Activated CD4-positive, alpha-beta T cell treated with anti-CD3 and anti-CD28 coated beads, Interleukin-2, Interleukin-4, amounts not matched to agents 100 ng/mL and 50 ng/mL, durations not matched to agents 16 hours and 8 hours (primary cell): Measurements from ENCODE around the gene ZFR2.
"Not testable (repeated sequence)": the region's sequence is repeated elsewhere in the genome, so short reads cannot be mapped to it uniquely, and the experiment has no call there.

Experiments used
- DNase-seq: peaks from one replicate; pipeline ENCODE4 v3.0.0-alpha.2; 2020; ENCODE audit warnings: low spot score

ZFR2 gene

DNA sequence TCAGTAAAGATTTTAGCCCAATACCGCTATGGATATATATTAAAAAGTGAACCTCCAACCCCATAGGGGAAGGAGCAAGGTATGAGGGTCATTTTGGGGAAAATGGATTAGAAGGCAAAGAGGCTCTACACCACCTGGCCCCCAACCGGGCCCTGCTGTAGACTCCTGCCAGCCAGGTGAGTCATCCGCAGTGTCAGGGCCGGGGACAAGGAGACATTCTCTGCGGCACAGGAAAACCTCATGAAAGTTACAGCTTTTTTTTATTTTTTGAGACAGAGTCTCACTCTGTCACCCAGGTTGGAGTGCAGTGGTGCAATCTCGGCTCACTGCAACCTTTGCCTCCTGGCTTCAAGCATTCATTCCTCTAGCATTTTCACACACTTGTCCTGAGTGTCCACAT is 32.0 kb downstream of the ZFR2 start:
- DNase-seq = no peak

DNA sequence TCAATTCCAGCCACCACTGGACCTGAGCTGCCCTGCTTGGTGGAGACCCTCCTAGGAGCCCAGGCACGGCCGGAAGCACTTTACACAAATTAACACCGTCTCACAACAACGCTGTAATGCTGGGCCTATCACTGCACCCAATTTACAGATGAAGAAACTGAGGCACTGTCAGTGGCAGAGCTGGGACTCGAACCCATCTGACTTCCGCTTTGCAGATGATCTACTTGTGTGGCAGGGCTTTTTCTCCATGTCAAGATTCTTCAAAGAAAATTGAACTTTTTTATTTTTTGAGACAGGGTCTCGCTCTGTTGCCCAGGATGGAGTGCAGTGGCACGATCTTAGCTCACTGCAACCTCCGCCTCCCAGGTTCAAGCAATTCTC is 33.8 kb downstream of the ZFR2 start:
- DNase-seq = no peak

DNA sequence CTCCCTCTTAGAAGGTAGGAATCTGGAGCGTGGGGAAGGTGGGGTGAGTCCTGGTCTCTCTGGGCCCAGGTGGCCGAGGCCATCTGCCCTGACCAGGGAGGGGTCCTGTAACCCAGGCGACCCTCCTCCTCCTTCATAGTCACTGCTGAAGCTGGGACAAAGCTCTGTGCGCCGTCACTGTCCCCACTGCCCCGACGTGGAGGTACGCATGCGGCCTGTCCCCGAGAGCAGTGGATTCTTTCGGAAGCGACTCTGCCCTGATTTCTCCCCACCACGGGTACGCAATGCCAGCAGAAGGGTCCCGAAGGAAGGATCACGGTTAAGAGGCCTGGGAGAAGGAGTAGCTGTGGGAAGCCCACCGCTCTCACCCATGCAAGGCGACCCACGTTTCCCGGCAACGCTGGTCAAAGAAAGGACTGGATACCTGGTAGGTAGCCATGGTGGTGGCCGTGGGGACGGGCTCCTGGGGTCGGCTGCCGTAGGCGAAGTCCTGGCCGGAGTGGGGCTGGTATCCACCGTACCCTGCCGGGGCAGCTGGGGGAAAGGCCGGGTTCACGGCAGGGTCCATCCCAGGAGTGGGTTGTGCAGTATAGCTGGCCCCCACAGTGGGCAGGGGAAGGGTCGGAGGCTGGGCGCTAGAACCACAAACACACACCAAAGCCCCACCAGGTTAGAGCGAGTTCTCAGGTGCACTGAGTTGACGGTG is 34.3 kb downstream of the ZFR2 start:
- DNase-seq = no peak

DNA sequence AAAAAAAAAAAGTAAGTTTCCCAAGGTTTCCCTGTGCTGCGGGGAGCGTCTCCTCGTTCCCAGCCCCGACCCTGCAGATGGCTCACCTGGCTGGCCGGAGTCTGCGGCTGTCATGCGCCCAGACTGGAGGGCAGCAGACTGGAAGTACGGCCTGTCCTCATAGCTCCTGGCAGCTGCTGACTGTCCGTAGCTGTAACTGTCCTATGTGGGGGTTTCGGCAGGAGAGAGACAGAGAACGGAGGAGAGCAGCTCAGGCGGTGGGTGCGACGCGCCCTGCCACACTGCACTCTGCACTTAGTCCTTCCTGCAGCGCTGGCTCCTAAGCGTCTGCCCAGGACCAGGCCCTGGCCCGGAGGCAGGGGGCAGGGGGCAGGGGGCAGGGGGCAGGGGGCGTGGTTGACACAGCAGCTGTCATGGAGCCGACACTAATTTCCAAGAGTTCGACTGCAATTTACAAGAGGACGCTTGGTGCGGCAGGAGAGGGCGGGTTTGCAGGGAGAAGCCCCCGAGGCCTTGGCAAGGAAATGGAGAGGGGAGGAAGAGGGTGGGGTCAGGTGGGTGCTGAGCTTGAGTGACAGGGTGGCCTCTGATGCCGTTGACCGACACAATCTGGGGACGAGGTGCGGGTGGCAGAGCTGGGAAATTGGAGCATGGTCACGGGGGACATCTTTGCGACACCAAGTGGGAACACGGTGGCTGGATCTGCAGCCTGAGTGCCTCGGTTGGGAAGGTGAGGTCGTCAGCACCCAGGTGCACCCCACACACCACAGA is 35.1 kb downstream of the ZFR2 start:
- DNase-seq = no peak

DNA sequence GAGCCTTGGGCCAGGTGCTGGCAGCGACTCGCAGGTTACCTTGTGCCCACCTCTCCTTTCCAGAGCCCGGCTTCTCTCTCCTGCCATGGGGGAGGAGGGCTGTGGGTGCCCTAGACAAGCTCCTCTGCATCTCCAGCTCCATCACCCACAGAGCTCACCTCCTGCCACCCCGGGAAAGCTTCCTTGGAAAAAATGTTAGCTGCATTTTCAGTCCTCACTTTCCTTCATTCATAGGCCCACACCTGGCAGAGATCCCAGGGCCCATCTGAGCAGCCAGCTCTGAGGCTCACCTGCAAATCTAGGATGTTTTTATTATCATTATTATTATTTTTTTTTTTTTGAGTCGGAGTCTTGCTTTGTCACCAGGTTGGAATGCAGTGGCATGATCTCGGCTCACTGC is 36.8 kb downstream of the ZFR2 start:
- DNase-seq = no peak

DNA sequence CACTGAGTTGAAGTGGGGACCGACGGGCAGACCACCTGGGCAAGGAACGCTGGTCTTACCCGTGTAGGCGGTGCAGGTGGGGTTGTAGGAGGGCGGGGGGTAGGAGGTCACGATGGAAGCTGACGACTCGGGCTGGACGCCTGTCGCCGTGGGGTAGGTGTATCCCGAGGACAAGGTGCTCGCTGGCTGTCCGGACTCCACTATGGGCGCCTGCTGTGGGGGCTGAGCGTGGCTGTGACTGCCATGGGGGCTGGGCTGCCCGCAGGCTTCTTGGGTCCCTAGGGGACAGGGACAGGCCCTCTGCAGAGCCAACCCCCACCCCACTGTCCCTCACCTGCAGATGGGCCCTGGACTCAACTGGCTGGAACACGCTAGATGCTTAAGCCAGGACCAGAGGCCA is 37.2 kb downstream of the ZFR2 start:
- DNase-seq = no peak

DNA sequence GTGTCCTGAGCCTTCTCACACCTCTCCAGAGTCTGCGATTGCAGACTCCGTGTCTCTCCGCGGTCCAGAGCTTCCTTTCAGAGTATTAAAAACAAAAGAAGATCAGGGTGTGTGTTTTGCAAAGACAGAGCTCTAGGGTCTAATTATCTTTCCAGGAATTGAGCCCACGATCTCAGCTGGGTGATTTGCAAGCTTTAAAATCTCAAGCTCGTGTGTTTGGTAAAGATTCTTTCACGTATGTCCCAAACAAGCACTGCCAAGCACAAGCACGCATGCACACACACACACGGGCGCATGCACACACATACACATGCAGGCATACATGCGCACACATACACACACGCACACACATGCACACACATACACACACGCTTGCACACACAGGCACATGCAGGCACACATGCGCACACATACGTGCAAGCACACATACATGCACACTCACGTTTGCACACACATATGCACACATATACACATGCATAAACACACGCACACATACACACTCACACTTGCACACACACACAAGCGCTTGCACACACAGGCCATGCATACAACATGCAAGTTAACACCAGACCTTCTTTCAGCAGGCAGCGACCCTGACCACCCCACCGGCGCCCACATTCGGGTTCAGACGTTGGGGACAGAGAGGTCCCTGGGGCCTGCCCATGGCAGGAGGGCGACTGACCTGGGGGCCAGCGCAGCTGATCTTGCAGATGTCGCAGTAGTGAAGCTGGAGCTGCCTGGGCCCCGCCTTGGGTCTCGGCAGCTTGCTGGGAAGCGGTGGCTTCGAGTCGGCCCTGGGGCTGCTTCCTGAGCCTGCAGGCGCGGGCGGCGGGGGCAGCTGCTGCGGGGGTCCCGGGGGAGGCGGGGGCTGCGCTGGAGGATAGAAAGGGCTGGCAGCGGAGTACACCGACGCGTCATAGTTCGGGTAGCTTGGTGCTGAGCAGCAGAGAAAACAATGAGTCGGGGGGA is 37.9 kb downstream of the ZFR2 start:
- DNase-seq = no peak

DNA sequence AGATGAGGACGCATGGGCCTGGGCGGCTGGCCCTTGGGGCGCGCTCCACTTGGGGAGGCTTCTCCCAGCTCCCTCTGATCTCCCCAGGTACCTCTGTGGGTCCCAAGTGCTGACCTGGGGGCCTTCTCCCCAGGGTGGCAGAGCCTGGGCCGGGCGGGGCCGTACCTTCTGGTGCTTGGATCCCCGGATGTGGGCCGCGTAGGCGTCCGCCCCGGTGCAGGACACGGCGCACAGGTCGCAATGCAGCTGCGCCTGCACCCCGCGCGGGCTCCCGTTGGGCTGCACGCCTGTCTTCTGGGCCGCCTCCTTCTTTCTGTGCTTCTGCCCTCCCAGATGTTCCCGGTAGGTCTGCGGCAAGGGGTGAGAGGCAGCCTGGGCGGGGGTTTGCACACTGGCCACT is 41.5 kb downstream of the ZFR2 start:
- no peak for DNase-seq

DNA sequence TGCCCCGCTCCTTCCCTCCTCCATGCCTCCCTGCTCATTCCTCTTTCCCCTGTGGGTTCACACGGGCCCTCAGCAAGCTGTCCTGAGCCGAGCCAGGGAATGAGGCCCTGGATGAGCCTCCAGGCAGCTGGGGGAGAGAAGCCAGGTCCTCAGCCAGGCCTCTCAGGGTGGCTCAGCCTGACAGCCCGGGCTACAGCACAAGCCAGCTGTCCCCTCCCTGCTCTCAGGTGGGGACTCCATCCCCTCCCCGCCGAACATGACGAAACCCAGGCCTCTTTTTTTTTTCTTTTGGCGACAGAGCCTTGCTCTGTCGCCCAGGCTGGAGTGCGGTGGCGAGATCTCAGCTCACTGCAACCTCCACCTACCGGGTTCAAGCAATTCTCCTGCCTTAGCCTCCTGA is 42.7 kb downstream of the ZFR2 start:
- no peak for DNase-seq

DNA sequence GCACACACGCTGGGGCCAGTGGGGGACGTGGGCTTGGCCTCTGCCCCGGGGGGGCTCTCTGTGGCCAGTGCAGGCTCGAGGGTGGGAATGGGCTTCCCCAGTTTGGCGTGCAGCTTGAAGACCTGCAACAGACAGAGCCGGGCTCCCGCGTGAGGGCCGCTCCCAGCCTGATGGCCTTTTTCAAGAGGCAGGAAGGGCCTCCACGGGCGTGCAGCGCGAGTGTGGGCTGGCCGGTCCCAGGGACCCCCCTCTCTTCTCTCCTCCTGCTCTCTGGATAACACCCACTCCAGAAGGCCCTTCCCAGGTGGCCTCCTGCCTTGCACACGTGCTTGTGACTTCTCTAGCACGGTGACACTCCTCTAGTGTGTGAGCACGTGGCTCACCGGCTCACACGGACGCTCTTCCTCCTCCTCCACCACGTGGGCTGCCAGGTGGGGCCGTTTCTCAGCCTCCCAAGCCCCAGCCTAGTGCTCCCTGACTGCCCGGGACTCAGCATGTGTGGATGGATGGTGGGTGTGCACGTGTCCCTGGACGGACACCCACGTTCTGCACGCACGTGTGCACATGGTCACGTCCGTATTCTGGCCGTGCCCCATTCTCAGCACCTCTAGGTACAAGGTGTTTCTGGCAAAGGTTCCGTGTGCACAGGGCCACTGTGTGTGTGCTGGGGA is 43.4 kb downstream of the ZFR2 start:
- no peak for DNase-seq

DNA sequence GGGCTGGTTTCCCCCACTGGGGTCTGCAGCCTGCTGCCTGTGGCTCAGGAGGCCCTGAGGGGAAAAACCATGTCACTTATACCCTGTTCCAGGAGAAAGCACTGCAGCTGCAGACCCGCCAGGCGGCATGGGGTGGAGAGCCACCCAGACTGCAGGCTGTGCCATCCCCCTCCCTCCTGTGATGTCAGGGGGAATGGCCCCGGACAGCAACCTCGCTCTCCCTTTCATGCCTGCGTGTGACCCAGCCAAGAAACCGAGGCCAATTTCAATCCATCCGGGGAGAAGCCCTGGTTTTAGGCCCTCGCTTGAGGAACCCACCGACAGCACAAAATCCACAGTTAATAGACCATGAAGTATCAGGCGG is 45.5 kb downstream of the ZFR2 start:
- no peak for DNase-seq

DNA sequence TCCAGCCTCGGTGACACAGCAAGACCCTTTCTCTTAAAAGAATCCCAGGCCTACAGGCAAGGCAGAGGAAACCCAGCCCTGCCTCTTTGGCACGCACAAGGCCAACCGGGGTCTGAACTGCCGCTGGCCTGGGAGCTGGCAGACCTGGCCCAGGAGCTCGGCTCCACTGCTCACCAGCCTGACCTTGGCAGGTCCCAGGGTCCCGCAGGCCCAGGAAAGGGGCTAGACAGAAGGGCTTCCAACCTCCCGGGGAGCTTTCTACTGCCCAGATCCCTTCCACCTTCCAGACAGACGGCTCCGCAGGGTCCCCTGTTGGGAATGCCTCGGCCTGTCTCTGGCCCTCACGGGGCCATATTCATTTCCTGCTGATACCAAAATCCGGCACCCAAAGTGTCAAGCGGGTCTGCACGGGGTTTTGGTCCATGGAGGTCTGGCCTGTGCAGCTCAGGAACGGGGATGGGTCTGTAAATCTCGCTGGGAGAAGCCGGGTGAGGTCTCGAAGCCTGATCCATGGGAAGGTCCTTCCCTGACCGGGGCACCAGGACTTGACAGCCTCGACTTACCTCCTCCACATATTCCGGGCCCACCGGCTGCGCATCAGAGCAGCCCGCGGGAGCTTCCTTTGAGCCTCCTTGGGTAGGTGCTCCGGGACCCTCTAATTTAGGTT is 46.0 kb downstream of the ZFR2 start:
- no peak for DNase-seq

DNA sequence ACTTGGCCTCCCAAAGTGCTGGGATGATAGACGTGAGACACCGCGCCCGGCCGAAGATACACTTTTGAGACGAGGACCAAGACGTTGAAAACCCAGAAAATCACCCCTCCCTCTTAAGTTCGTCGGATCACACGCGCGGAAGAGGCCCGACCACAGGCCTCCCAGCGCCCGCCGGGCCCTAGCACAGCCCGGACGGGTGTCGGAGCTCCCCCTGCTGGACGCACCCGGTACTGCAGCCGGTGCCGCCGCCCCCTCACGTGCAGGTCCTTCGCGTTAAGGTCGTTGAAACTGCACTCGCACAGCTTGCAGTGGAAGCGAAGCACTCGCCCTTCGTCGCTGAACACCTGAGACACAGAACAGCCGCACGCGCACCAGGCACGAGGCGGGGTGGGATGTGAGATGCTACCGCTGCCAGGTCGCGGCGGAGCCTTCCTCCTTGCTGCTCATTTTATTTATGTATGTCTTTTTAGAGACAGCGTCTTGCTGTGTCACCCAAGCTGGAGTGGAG is 46.9 kb downstream of the ZFR2 start:
- peak; percentile 85 for DNase-seq

DNA sequence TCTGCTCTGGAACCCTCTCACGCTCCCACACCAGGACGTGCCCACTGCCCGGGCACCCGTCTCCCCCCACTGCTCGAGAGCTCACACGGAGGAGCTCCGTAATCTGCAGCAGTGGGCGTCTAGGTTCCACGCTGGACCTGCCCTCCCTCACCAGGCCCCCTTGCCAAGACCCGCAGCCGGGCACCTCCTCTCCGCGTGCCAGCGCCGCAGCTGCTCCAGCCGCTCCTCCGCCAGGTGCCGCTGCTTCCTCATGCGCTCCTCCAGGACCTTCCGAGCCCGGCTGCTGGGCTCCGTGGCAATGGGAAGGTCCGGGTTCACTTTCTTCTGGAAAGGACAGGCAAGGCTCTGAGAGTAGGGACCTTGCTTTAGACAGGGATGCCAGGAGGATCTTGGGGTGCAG is 47.7 kb downstream of the ZFR2 start:
- no peak for DNase-seq

DNA sequence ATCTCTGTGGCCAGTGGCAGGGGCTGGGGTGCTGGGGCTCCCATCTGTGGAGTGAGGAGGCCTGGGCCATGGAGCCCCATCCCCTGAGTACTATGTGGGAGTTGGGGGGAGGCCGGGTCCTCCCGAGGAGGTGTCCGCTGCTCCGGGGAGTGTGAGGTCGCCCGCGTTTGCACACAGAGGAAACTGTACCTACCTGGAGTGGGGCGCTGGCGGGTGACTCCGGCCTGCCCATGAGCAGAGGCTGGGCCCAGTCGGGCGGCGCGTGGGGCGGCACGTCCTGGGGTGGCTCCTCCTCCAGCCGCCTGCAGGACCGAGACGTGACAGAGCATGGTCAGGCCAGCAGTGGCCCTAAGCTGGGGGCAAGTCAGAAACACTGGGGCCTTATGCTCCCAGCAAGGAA is 48.8 kb downstream of the ZFR2 start:
- DNase-seq = no peak

DNA sequence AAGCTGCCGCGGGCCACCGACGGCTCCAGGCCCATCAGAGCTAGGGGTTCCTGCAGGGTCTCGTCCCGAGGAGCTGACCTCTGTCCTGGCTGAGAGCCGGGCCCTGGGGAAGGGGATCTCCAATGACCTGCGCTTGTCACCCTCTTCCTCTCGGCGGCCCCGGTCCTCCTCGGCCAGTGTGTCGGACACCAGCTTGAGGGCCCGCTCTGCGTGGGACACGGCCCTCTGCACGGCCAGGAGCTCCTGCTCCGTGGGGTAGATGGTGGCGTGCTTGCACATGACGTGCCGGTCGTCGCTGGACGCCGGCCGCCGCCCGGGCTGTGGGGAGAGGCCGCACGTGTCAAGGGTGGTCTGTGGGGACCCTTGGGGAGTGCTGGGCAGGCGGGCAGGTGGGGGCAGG is 49.9 kb downstream of the ZFR2 start:
- DNase-seq = no peak

DNA sequence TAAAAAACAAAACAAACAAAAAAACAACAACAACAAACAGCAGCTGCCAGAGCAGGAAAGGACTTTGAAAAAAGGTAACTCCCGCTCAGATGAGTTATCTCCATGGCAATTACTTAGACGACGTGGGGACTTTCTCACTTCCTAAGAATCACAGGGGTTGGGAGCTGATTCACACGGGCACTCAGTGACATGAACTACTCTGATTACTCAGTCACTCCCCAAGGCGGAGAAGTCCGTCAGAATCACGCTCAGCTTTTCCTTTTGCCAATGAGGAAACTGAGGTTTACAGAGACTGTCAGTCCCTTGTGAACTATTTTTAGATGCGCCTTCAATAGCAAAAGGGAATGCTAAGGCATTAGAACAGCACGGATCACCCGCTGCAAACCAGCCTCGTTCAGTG is 50.4 kb downstream of the ZFR2 start:
- peak; percentile 34 for DNase-seq

DNA sequence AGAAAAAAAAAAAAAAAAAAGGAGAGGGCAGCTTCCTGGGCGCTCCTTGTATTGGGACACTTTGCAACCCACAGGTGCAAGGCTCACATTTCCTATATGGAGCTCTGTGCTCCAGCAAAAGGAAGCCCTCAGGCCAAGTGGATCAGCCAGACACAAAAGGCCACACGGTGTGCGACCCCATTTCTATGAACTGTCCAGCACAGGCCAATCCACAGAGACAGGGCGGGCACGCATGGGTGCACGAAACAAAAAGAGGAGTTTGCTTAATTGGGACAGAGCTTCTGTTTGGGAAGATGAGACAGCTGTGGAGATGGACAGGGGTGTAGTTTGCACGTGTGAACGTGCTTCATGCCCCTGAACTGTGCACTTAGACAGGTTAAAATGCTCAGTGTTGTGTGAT is 51.1 kb downstream of the ZFR2 start:
- DNase-seq = no peak

DNA sequence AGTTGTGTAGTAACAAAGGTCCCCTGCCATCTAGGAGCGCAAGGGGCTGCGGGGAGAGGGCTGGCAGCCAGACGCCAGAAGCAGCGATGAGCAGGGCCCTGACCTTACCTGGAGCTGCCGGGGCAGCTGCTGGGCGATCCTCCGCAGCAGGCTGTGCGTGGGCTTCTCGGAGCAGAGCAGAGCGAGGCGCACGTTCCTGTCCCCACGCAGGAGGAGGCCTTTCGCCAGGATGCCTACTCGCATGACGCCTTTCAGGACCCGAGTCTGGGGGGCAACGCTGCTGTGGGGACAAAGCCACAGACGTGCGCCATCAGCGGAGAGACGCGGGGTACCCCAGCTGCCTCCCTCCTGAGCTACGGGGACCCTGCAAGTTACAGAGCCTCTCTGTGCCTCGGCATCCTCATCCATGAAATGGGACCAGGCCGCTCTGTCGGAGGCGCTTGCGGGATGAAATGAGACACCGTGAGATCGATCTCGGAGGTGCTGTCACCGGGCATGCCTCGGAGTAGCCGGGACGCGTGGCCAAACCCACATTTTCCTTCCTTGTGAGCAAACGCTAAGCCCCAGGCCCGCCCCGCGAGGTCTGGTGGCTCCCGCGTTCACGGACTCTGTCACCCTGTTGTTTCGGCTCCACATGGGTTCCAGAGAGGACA is 52.1 kb downstream of the ZFR2 start:
- DNase-seq = no peak

DNA sequence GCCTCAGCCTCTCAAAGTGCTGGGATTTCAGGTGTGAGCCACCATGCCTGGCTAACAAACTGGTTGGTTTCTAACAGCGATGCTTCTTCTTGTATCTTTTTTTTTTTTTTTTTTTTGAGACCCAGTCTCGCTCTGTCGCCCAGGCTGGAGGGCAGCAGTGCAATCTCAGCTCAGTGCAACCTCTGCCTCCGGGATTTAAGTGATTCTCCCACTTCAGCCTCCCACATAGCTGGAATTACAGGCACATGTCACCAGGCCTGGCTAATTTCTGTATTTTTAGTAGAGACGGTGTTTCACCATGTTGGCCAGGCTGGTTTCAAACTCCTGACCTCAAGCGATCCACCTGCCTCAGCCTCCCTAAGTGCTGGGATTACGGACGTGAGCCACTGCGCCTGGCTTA is 52.7 kb downstream of the ZFR2 start:
- not testable (repeated sequence) for DNase-seq

DNA sequence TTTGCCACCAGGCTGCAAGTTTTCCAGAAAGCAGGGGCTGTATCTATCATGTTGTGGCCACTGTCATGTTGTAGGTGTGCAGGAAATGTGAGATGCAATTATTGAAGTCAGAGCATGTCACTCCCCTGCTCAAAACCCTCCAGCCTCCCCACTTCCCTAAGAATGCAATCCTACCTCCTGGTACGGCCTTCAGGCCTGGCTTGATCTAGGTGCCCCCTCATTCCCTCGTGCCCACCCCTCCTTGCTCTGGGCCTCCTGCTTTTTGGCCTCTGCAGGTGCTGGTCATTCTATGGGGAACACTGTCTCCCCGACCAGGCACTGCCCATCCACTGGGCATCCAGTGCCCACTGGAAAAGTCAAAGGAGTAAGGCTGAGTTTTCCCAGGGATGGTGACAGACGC is 54.2 kb downstream of the ZFR2 start:
- no peak for DNase-seq
